Lower leg skin (tissue), 3 donors: ENCODE results near the gene ASPA.

Source experiments
- CTCF ChIP-seq, 3 donors: fragments of 450-650 bp; IDR thresholded peaks; one replicate each; pipeline ENCODE4 v1.5.1; 2016; ENCODE audit warnings: antibody characterized with exemption in 3 of 3, mild to moderate bottlenecking in 3 of 3, moderate library complexity in 2 of 3
- POLR2A ChIP-seq, 2 donors: fragments of 450-650 bp; IDR thresholded peaks; one replicate each; pipeline ENCODE4 v1.6.1; 2016 to 2017; ENCODE audit warnings: antibody characterized with exemption in 2 of 2, mild to moderate bottlenecking in 1 of 2, moderate library complexity in 1 of 2

GRCh38 chr17:3479988-3480387, 4.2 kb downstream of the ASPA start:
- TF ChIP-seq CTCF (IDR thresholded peaks at IDR 0.05) (no peak), POLR2A (IDR thresholded peaks at IDR 0.05) (no peak)
